HL-60 (cell line): ENCODE results near the gene SNRNP70.

Experiments used
- DNase-seq, 2 experiments: peaks; one replicate each; pipeline ENCODE4 v3.0.0-alpha.2; 2010 to 2020; ENCODE audit warnings: low read depth in 1 of 2, low spot score in 1 of 2
- H3K27ac ChIP-seq: fragments of 250-450 bp; sonication (Bioruptor Pico); replicated peaks from 2 replicates; pipeline ENCODE4 v1.5.1; 2020; ENCODE audit warnings: mild to moderate bottlenecking, moderate library complexity
- H3K27me3 ChIP-seq: fragments of 250-450 bp; sonication (Bioruptor Pico); 2 replicates; pipeline ENCODE4 v1.5.1; 2021; ENCODE audit warnings: mild to moderate bottlenecking, moderate library complexity; ENCODE audit not compliant: insufficient read depth, poor library complexity, severe bottlenecking
- H3K4me3 ChIP-seq: replicated peaks from 2 replicates; pipeline ENCODE4 v1.5.1; 2011; ENCODE audit warnings: mild to moderate bottlenecking, control low read depth, low read length; ENCODE audit not compliant: insufficient read depth
- CTCF ChIP-seq: IDR thresholded peaks from one replicate; pipeline ENCODE4 v1.5.1; 2011; ENCODE audit warnings: low read length, control low read depth, inconsistent platforms; ENCODE audit not compliant: insufficient read depth
- GABPA ChIP-seq: IDR thresholded peaks from 2 replicates; pipeline ENCODE4 v1.6.1; 2012; ENCODE audit warnings: low read depth
- POLR2AphosphoS5 ChIP-seq: IDR thresholded peaks from 2 replicates; pipeline ENCODE4 v1.6.1; 2012; ENCODE audit warnings: low read depth
- REST ChIP-seq: IDR thresholded peaks from 2 replicates; pipeline ENCODE4 v1.6.1; 2012; ENCODE audit warnings: low read depth; ENCODE audit not compliant: insufficient replicate concordance
- SPI1 ChIP-seq: IDR thresholded peaks from 2 replicates; pipeline ENCODE4 v1.6.1; 2012; ENCODE audit warnings: low read depth, mild to moderate bottlenecking, borderline replicate concordance

The SNRNP70 gene

GRCh38 chr19:49097453-49098288, 12.4 kb downstream of the SNRNP70 start:
- Histone ChIP-seq H3K27me3 (no peaks in the 10 kb centered on the region), H3K4me3 (no peak overlapping the region), H3K27ac (no peak overlapping the region)
- DNase-seq, result peak; percentile 69 to 79
- TF ChIP-seq GABPA (no peak), CTCF (peak; percentile 98), SPI1 (no peak), REST (no peak), POLR2AphosphoS5 (no peak)

- Histone ChIP-seq H3K4me3 (no peak overlapping the region), H3K27ac (no peak overlapping the region)
- no peak for TF ChIP-seq POLR2AphosphoS5
Observed at GRCh38 chr19:49098795-49099194, 13.5 kb downstream of the SNRNP70 start.

GRCh38 chr19:49101160-49101559, 15.9 kb downstream of the SNRNP70 start:
- TF ChIP-seq SPI1, result no peak
- no peak for TF ChIP-seq GABPA
- no peak for TF ChIP-seq CTCF
- no peak for TF ChIP-seq POLR2AphosphoS5
- no peak for TF ChIP-seq REST
- Histone ChIP-seq H3K27me3 (no peaks in the 10 kb centered on the region), H3K4me3 (no peak overlapping the region), H3K27ac (no peak overlapping the region)
- DNase-seq, result no peak

More at GRCh38 chr19:49098795-49099194, 13.5 kb downstream of the SNRNP70 start:
- no peak for DNase-seq
- H3K27me3 ChIP-seq, result no peaks in the 10 kb centered on the region

GRCh38 chr19:49102303-49102702, 17.1 kb downstream of the SNRNP70 start:
- DNase-seq, result no peak
- TF ChIP-seq CTCF, result no peak
- no peak for TF ChIP-seq POLR2AphosphoS5
- no peak for TF ChIP-seq REST
- TF ChIP-seq SPI1, result no peak
- TF ChIP-seq GABPA, result no peak
- no peaks in the 10 kb centered on the region for H3K27me3 ChIP-seq
- H3K4me3 ChIP-seq, result no peak overlapping the region
- H3K27ac ChIP-seq, result no peak overlapping the region
